NB4 (cell line): ENCODE data around the gene KRTAP10-2.
"Not testable (repeated sequence)": the region's sequence is repeated elsewhere in the genome, so short reads cannot be mapped to it uniquely, and the experiment has no call there.

Experiments used
- CTCF ChIP-seq: IDR thresholded peaks from one replicate; pipeline ENCODE4 v1.5.1; 2012; ENCODE audit warnings: low read depth, low read length
- MAX ChIP-seq: IDR thresholded peaks from 2 replicates; pipeline ENCODE4 v1.6.1; 2011; ENCODE audit warnings: low read depth, low read length
- POLR2A ChIP-seq: IDR thresholded peaks from 2 replicates; pipeline ENCODE4 v1.6.1; 2011; ENCODE audit warnings: mild to moderate bottlenecking; ENCODE audit not compliant: insufficient read length; ENCODE audit errors: extremely low read depth

GRCh38 chr21:44550285-44550684 is 1.0 kb downstream of the KRTAP10-2 start:
- not testable (repeated sequence) for TF ChIP-seq CTCF, POLR2A, MAX
